RWPE2 (cell line): ENCODE measurements around the gene UQCRC1.

Experiments used
- ATAC-seq: fragments of 200-7000 bp; cut with Tn5 transposase; 3 replicates; pipeline ENCODE4 v1.9.1; 2021; ENCODE audit warnings: low read depth
- DNase-seq: peaks from one replicate; pipeline ENCODE4 v3.0.0-alpha.2; 2020; ENCODE audit warnings: low spot score
- H3K27ac ChIP-seq: fragments of 450-650 bp; 2 replicates; pipeline ENCODE4 v1.5.1; 2017; ENCODE audit warnings: mild to moderate bottlenecking; ENCODE audit not compliant: poor library complexity, severe bottlenecking
- H3K27me3 ChIP-seq: fragments of 250-450 bp; sonication (Bioruptor Pico); 2 replicates; pipeline ENCODE4 v1.5.1; 2021; ENCODE audit warnings: mild to moderate bottlenecking, moderate library complexity; ENCODE audit not compliant: insufficient read depth, poor library complexity, severe bottlenecking
- H3K36me3 ChIP-seq: fragments of 250-450 bp; sonication (Bioruptor Pico); 2 replicates; pipeline ENCODE4 v1.5.1; 2020; ENCODE audit warnings: low read depth, mild to moderate bottlenecking, moderate library complexity
- H3K4me1 ChIP-seq: fragments of 250-450 bp; sonication (Bioruptor Pico); 2 replicates; pipeline ENCODE4 v1.5.1; 2021; ENCODE audit warnings: mild to moderate bottlenecking, moderate library complexity; ENCODE audit not compliant: insufficient read depth, poor library complexity, severe bottlenecking
- H3K4me3 ChIP-seq: fragments of 250-450 bp; sonication (Bioruptor Pico); 2 replicates; pipeline ENCODE4 v1.5.1; 2021; ENCODE audit warnings: mild to moderate bottlenecking, moderate library complexity; ENCODE audit not compliant: severe bottlenecking
- H3K9me3 ChIP-seq: fragments of 250-450 bp; sonication (Bioruptor Pico); 2 replicates; pipeline ENCODE4 v1.5.1; 2021; ENCODE audit warnings: mild to moderate bottlenecking, moderate library complexity; ENCODE audit not compliant: severe bottlenecking
- TF ChIP-seq, protein P1 (sequence below): fragments of 450-650 bp; IDR thresholded peaks from one replicate; pipeline ENCODE4 v1.5.1; 2017; ENCODE audit warnings: mild to moderate bottlenecking, moderate library complexity; ENCODE audit not compliant: poor library complexity, severe bottlenecking

UQCRC1 gene

DNA sequence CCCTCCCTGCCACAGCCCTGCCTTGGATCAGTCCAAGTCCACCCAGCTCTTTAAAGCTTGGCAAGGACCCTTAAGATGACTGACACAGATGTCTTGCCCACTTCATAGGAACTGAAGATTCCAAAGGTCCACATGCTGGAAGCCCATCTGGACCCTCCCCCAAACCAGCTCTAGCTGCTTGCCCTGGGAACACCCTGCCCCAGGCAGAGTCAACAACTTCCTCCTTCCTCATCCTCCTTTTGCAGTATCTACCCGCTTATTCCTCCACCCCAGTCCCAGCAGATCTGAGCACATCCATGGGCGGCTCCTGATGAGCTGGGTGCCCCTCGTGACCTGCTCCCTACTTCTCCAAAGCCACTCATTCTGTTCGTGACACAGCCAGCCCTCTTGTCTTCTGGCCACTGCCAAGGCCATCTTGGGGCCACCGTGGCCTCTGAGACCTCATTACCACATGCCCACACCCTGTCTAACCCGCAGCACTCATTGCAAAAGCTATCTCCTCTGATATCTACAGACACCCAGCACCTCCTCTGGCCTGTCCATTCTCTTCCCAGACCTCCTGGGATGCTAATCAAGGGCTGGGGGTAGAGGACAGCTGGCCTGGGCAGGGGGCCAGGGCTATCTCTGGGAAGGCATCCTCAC is 50.8 kb downstream of the UQCRC1 start:
- TF ChIP-seq, protein P1, sequence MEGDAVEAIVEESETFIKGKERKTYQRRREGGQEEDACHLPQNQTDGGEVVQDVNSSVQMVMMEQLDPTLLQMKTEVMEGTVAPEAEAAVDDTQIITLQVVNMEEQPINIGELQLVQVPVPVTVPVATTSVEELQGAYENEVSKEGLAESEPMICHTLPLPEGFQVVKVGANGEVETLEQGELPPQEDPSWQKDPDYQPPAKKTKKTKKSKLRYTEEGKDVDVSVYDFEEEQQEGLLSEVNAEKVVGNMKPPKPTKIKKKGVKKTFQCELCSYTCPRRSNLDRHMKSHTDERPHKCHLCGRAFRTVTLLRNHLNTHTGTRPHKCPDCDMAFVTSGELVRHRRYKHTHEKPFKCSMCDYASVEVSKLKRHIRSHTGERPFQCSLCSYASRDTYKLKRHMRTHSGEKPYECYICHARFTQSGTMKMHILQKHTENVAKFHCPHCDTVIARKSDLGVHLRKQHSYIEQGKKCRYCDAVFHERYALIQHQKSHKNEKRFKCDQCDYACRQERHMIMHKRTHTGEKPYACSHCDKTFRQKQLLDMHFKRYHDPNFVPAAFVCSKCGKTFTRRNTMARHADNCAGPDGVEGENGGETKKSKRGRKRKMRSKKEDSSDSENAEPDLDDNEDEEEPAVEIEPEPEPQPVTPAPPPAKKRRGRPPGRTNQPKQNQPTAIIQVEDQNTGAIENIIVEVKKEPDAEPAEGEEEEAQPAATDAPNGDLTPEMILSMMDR = peak; percentile 65
- no peaks in the 10 kb centered on the region for H3K9me3 ChIP-seq
- H3K4me3 ChIP-seq = no peak overlapping the region
- DNase-seq (no peak), ATAC-seq (no peak)
- peaks cover 6% of the 10 kb centered on the region for H3K4me1 ChIP-seq
- H3K27me3 ChIP-seq = no peaks in the 10 kb centered on the region
- H3K36me3 ChIP-seq = peaks cover 30% of the 10 kb centered on the region
- peak overlapping the region; percentile 89 for H3K27ac ChIP-seq

GRCh38 chr3:48556796-48557626 is 52.4 kb downstream of the UQCRC1 start, which contains the start of gene PFKFB4:
Gene PFKFB4, minus strand, starts transcription at chr3:48556803. Its CDS starts 26 bp downstream, at chr3:48556777.
- peak; percentile 99 for DNase-seq
- Histone ChIP-seq H3K36me3 (peaks cover 27% of the 10 kb centered on the region), H3K27me3 (no peaks in the 10 kb centered on the region), H3K4me3 (peak within 1 kb of the TSS; percentile 38), H3K4me1 (peaks cover 5% of the 10 kb centered on the region), H3K27ac (peak within 1 kb of the TSS; percentile 89), H3K9me3 (no peaks in the 10 kb centered on the region)
- ATAC-seq = peak; percentile 73
- TF ChIP-seq, protein P1 = no peak

DNA sequence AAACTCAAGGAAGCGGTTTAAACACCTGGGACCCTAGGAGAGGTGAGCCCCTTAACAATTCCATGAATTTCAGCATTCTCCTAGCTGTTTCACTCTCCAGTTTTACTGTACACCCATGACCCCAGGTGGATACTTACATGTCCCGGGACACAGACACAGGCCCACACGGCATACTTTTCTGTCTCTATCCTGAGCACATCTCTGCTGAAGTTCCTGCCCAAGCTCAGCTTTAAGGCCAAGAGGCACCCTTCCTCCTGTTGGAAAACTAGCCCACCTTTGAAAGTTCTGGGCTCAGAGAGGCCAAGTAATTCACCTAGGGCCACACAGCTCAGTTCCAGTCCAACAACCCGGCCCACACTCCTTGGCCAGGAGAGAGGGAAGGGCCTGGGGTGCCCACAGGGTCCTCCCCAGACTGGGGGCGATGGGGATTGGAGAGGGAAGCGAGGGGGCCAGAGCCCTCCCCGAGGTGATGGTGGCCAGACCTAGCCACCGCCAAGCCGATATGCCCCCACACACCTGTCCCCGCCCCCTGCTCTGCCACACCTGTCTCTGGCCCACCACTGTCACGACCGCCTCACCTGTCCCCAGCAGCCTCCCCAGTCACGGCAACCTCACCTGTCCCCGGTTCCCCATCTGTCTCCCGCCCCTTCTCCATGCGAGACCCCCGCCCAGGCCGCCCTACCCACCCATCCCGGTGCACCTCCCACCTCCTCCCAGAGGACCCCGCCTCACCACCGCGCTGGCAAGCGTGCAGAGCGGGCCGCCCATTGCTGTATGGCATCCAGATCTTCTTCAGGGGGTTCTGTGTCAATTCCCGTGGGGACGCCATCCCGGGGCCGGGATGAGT is 53.3 kb downstream of the UQCRC1 start:
- Histone ChIP-seq H3K27me3 (no peaks in the 10 kb centered on the region), H3K27ac (peak overlapping the region; percentile 89), H3K4me1 (peaks cover 5% of the 10 kb centered on the region), H3K36me3 (peaks cover 23% of the 10 kb centered on the region; the same call in 1 of the 2 replicates), H3K9me3 (no peaks in the 10 kb centered on the region), H3K4me3 (peak overlapping the region; percentile 38)
- DNase-seq (peak; percentile 68), ATAC-seq (no peak)
- TF ChIP-seq, protein P1 = no peak

DNA sequence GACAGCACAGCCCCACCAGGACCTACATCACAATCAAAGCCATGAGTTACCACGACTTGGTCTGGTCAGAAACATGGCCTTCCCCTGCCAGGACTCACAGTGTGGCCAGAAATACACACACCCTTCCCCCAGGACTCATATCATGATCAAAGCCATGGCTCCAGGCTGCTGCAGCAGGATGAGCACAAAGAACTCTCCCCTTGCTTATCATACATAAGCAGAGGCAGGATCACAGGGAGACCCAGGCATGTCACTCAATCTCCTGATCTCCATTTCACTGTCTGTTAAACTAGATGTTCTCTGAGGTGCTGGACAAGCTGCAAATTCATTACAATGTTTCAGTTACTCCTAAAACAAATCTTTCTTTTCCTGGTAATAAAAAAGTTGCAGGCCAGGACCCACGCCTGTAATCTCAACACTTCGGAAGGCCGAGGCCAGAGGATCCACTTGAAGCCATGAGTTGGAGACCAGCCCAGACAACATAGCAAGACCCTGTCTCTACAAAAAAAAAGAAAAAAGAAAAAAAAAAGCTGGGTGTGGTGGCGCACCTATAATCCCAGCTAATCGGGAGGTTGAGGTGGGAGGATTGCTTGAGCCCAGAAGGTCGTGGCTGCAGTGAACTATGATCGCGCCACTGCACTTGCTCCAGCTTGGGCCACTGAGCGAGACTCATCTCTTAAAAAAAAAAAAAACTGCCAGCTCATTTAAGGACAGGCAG is 54.1 kb downstream of the UQCRC1 start:
- Histone ChIP-seq H3K4me3 (peak overlapping the region; percentile 38), H3K4me1 (peaks cover 5% of the 10 kb centered on the region), H3K36me3 (peaks cover 23% of the 10 kb centered on the region; the same call in 1 of the 2 replicates), H3K27me3 (no peaks in the 10 kb centered on the region), H3K27ac (peak overlapping the region; percentile 89), H3K9me3 (no peaks in the 10 kb centered on the region)
- TF ChIP-seq, protein P1 = no peak
- peak; percentile 19 for DNase-seq
- ATAC-seq = no peak
